NCI-H2081 treated with DMSO at 0.1 percent for 48 hours (cell line): ENCODE results near the gene MYRIP.

Source experiments
- DNase-seq: peaks from one replicate; lab custom pipeline; 2025; lab: John Stamatoyannopoulos, UW

MYRIP gene

GRCh38 chr3:40290396-40290795 lies 481.0 kb downstream of the MYRIP start:
- DNase-seq: no peak

- DNase-seq: no peak
Measured at GRCh38 chr3:40291471-40291870, 482.1 kb downstream of the MYRIP start.

- DNase-seq: no peak
Measured at GRCh38 chr3:40292637-40293349, 483.4 kb downstream of the MYRIP start.

- no peak for DNase-seq
Measured at GRCh38 chr3:40294434-40294833, 485.0 kb downstream of the MYRIP start.

- DNase-seq: no peak
Measured at GRCh38 chr3:40298075-40298474, 488.7 kb downstream of the MYRIP start.

GRCh38 chr3:40299130-40299720 lies 489.8 kb downstream of the MYRIP start:
- no peak for DNase-seq

GRCh38 chr3:40299721-40300335 lies 490.4 kb downstream of the MYRIP start:
- DNase-seq: no peak

- DNase-seq: no peak
Measured at GRCh38 chr3:40302784-40303183, 493.4 kb downstream of the MYRIP start.

GRCh38 chr3:40304352-40304751 lies 494.9 kb downstream of the MYRIP start:
- no peak for DNase-seq

GRCh38 chr3:40306336-40306735 lies 496.9 kb downstream of the MYRIP start:
- no peak for DNase-seq

GRCh38 chr3:40307176-40307575 lies 497.8 kb downstream of the MYRIP start:
- no peak for DNase-seq

GRCh38 chr3:40308725-40309417 lies 499.5 kb downstream of the MYRIP start:
- DNase-seq: no peak

GRCh38 chr3:40309418-40309924 lies 500.1 kb downstream of the MYRIP start, which contains the start of gene EIF1B:
TSS of gene EIF1B (plus strand) at chr3:40309707. CDS start at chr3:40309942, 235 bp downstream.
- peak; percentile 76 for DNase-seq
